ENCODE measurements around the gene CYTH1. TPM values are rescaled to one million over a fixed set of nuclear protein-coding genes. Genes with fewer than 3 reads are reported as not detected.
A peak's percentile ranks its signal among the peaks of the same experiment; 100 is the strongest.

The CYTH1 gene
- total and polyA plus RNA-seq, 2 donors (not counting 1 experiment from before 2014, with no cell fraction given), result 255 to 353 TPM

GRCh38 chr17:78722246-78722761 lies 59.8 kb downstream of the CYTH1 start:
- intact Hi-C loops (cut with micrococcal nuclease), result loop anchor here (1.0 kb wide), 2 partner anchors 13 kb away; no protein-coding TSS in a partner anchor
- peaks cover 93% of the 10 kb centered on the region for H3K4me1 Mint-ChIP-seq
- Histone ChIP-seq H3K4me1 (ENCODE audit: control insufficient read depth in 2 of 2, insufficient read depth in 2 of 2, low read length in 2 of 2) (peaks cover 95 to 100% of the 10 kb centered on the region in 2 donors), H3K79me2 (ENCODE audit: control insufficient read depth, insufficient read depth, low read length) (peaks cover 100% of the 10 kb centered on the region), H3K4me2 (replicated peaks; ENCODE audit: low read depth, low read length, poor library complexity, severe bottlenecking) (peak overlapping the region; percentile 63), H3K27me3 (replicated peaks in 1 of 4; ENCODE audit: control extremely low read depth in 1 of 4, control insufficient read depth in 3 of 4, insufficient read depth in 4 of 4, low read length in 3 of 4) (no peaks in the 10 kb centered on the region), H3K4me3 (ENCODE audit: control extremely low read depth in 1 of 5, extremely low read depth in 1 of 5, insufficient read depth in 1 of 5, low read depth in 2 of 5, low read length in 4 of 5) (peak overlapping the region in 2 of 5 experiments; percentile 2 to 14), H3K9me3 (ENCODE audit: control extremely low read depth in 1 of 3, control insufficient read depth in 2 of 3, insufficient read depth in 1 of 3, low read length in 2 of 3) (no peaks in the 10 kb centered on the region), H3K9ac (ENCODE audit: low read length) (peak overlapping the region; percentile 2), H3K36me3 (replicated peaks in 1 of 2; ENCODE audit: control extremely low read depth in 1 of 2, control insufficient read depth in 1 of 2, extremely low read depth in 1 of 2, insufficient read depth in 2 of 2, low read length in 1 of 2) (peaks cover 0 to 28% of the 10 kb centered on the region in 2 experiments), H3K27ac (ENCODE audit: low read length in 2 of 2) (peak overlapping the region; percentile 73), H4K20me1 (ENCODE audit: control insufficient read depth, insufficient read depth, low read length, poor library complexity, severe bottlenecking) (peaks cover 99% of the 10 kb centered on the region), H2AFZ (ENCODE audit: insufficient read depth, low read depth, low read length, poor library complexity, severe bottlenecking) (no peak overlapping the region)
- peak; percentile 76 for ATAC-seq (ENCODE audit: low read depth)
- WGBS (ENCODE audit: insufficient coverage), result 28% methylated on average over 6 of the region's 7 CpGs
- peak overlapping the region; percentile 82 for H3K27ac Mint-ChIP-seq
- no peaks in the 10 kb centered on the region for H3K27me3 Mint-ChIP-seq
- H3K9me3 Mint-ChIP-seq (ENCODE audit: insufficient read depth), result no peaks in the 10 kb centered on the region
- DNase-seq, result peak; percentile 77
- H3K4me3 Mint-ChIP-seq, result peak overlapping the region; percentile 67
- POLR2A ChIA-PET, result interaction anchor here (0.6 to 2.2 kb wide), 8 partner anchors 8 to 57 kb away, joined by 3 to 15 read pairs (median 5); no protein-coding TSS in a partner anchor
- CTCF ChIA-PET, result interaction anchor here (0.6 to 4.7 kb wide), 13 partner anchors 9 to 118 kb away, joined by 3 to 52 read pairs (median 6); partner anchors contain the start of gene USP36
- no peak for TF ChIP-seq EZH2 (IDR thresholded peaks at IDR 0.05; ENCODE audit: borderline replicate concordance, insufficient read depth, low read depth, low read length, poor library complexity, severe bottlenecking)
- no peak for TF ChIP-seq CTCF (IDR thresholded peaks at IDR 0.05)

All from B cell (primary cell).